ENCODE data around the gene CDH23.

The CDH23 gene

DNA sequence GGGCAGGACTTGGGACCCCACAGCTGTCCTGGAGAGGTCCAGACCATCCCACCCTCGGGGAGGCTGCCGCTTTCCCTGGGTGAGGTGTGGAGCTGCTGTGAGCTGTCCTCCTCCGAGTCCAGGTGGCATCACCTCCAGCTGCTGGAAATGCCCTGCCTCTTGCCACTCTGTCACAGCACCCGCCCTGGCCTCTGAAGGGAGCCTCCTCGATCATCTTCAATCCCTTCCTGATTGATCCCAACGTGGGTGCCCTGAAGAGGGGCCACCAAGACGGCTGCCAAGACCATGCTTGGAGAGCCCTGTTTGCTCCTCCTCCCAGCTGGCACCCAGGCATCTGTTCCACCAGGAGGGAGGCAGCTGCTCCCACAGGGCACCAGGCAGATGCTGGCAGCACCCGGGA, 318.3 kb downstream of the CDH23 start:
- Histone ChIP-seq H3K4me3 (IDR thresholded peaks at IDR 0.05; ENCODE audit: insufficient read depth, low read depth, low read length) (no peak overlapping the region), H3K79me2 (ENCODE audit: insufficient read depth, low read depth) (no peaks in the 10 kb centered on the region), H3K4me1 (ENCODE audit: low read depth, poor library complexity, severe bottlenecking) (no peaks in the 10 kb centered on the region), H3K27ac (no peak overlapping the region), H3K27me3 (ENCODE audit: insufficient read depth, low read depth) (peaks cover 25% of the 10 kb centered on the region; the same call in 1 of the 2 replicates), H2AFZ (ENCODE audit: low read depth) (no peak overlapping the region), H3K36me3 (ENCODE audit: insufficient read depth) (no peaks in the 10 kb centered on the region), H3K9ac (no peak overlapping the region), H4K20me1 (ENCODE audit: insufficient read depth) (no peaks in the 10 kb centered on the region), H3K4me2 (no peak overlapping the region)
- TF ChIP-seq, protein P1, sequence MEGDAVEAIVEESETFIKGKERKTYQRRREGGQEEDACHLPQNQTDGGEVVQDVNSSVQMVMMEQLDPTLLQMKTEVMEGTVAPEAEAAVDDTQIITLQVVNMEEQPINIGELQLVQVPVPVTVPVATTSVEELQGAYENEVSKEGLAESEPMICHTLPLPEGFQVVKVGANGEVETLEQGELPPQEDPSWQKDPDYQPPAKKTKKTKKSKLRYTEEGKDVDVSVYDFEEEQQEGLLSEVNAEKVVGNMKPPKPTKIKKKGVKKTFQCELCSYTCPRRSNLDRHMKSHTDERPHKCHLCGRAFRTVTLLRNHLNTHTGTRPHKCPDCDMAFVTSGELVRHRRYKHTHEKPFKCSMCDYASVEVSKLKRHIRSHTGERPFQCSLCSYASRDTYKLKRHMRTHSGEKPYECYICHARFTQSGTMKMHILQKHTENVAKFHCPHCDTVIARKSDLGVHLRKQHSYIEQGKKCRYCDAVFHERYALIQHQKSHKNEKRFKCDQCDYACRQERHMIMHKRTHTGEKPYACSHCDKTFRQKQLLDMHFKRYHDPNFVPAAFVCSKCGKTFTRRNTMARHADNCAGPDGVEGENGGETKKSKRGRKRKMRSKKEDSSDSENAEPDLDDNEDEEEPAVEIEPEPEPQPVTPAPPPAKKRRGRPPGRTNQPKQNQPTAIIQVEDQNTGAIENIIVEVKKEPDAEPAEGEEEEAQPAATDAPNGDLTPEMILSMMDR (conservative IDR thresholded peaks at IDR 0.05; ENCODE audit: low read depth, low read length) = no peak

DNA sequence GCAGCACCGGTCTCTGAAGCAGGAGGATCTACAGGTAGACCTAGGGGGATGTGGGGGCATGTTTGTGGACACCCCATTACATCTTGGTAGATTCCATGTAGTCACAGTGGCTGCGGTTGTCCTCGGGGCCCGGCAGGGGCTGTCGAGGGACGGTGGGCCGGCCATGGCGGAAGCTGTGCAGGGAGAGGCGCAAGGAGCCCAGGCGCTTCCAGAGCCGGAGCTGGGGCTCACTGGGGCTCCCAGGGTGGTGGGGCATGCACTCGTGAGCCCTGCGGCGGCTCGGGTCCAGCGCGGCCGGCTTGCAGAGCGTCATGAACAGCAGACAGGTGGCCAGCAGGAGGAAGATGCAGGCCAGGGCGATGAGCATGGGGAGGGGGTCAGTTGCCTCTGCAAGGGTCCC, 319.1 kb downstream of the CDH23 start:
- Histone ChIP-seq H3K4me3 (IDR thresholded peaks at IDR 0.05; ENCODE audit: insufficient read depth, low read depth, low read length) (no peak overlapping the region), H3K4me2 (no peak overlapping the region), H4K20me1 (ENCODE audit: insufficient read depth) (no peaks in the 10 kb centered on the region), H2AFZ (ENCODE audit: low read depth) (no peak overlapping the region), H3K9ac (no peak overlapping the region), H3K79me2 (ENCODE audit: insufficient read depth, low read depth) (no peaks in the 10 kb centered on the region), H3K27ac (no peak overlapping the region), H3K36me3 (ENCODE audit: insufficient read depth) (no peaks in the 10 kb centered on the region), H3K4me1 (ENCODE audit: low read depth, poor library complexity, severe bottlenecking) (no peaks in the 10 kb centered on the region), H3K27me3 (ENCODE audit: insufficient read depth, low read depth) (peaks cover 28% of the 10 kb centered on the region; the same call in 1 of the 2 replicates)
- TF ChIP-seq, protein P1 (conservative IDR thresholded peaks at IDR 0.05; ENCODE audit: low read depth, low read length) = no peak

DNA sequence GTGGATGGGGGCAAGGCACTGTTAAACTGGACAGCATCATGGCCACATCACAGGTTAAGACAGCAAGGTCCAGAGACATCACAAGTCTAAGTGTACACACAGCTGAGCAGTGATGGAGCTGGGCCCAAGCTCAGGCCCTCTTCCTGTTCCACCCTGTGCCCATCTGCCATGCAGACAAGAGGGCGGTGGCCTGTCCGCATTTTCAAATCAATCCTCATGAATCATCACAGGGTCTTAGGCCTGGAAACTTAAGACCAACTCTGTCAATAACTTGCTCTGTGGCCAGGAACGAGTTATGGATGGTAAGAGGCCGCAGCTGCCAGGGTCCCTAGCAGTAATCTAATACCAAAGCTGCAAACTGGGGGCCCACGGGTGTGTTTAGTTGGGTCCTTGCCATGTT, 319.7 kb downstream of the CDH23 start:
- Histone ChIP-seq H3K27ac (no peak overlapping the region), H3K4me1 (ENCODE audit: low read depth, poor library complexity, severe bottlenecking) (no peaks in the 10 kb centered on the region), H3K27me3 (ENCODE audit: insufficient read depth, low read depth) (peaks cover 30% of the 10 kb centered on the region; the same call in 1 of the 2 replicates), H3K9ac (no peak overlapping the region), H3K4me3 (IDR thresholded peaks at IDR 0.05; ENCODE audit: insufficient read depth, low read depth, low read length) (no peak overlapping the region), H4K20me1 (ENCODE audit: insufficient read depth) (no peaks in the 10 kb centered on the region), H3K79me2 (ENCODE audit: insufficient read depth, low read depth) (no peaks in the 10 kb centered on the region), H2AFZ (ENCODE audit: low read depth) (no peak overlapping the region), H3K4me2 (no peak overlapping the region), H3K36me3 (ENCODE audit: insufficient read depth) (no peaks in the 10 kb centered on the region)
- TF ChIP-seq, protein P1 (conservative IDR thresholded peaks at IDR 0.05; ENCODE audit: low read depth, low read length) = no peak

DNA sequence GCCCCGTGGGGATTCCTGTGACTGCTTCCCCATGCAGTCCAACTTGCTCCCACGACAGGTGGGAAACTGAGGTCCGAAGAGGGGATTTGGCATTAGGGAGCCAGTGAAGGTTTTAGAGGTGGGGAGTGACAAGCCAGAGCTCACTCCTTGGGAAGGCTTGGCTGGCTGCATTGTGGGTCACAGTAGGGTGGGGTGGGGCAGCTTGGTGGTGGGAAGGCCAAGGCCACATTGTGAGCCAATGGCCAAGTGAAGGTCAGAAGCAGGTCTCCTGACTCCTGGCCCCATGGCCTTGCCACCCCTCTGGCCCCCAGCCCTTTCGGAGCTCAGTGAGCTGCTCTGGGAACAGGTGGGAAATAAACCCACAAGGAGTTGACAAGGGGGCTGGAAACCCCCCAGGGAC, 320.3 kb downstream of the CDH23 start:
- no peak overlapping the region for H3K27ac ChIP-seq
- no peaks in the 10 kb centered on the region for H3K36me3 ChIP-seq (ENCODE audit: insufficient read depth)
- TF ChIP-seq, protein P1 (conservative IDR thresholded peaks at IDR 0.05; ENCODE audit: low read depth, low read length) = no peak
- no peak overlapping the region for H3K9ac ChIP-seq
- no peaks in the 10 kb centered on the region for H3K79me2 ChIP-seq (ENCODE audit: insufficient read depth, low read depth)
- H3K4me1 ChIP-seq (ENCODE audit: low read depth, poor library complexity, severe bottlenecking) = no peaks in the 10 kb centered on the region
- H4K20me1 ChIP-seq (ENCODE audit: insufficient read depth) = no peaks in the 10 kb centered on the region
- no peak overlapping the region for H2AFZ ChIP-seq (ENCODE audit: low read depth)
- no peak overlapping the region for H3K4me3 ChIP-seq (IDR thresholded peaks at IDR 0.05; ENCODE audit: insufficient read depth, low read depth, low read length)
- peaks cover 32% of the 10 kb centered on the region; the same call in 1 of the 2 replicates for H3K27me3 ChIP-seq (ENCODE audit: insufficient read depth, low read depth)
- no peak overlapping the region for H3K4me2 ChIP-seq
